ENCODE results near the gene PCDH9. TPM values are rescaled to one million over a fixed set of nuclear protein-coding genes. Genes with fewer than 3 reads are reported as not detected.

PCDH9 gene
- total RNA-seq, 3 donors from 2014 or later: 0.13 to 0.38 (median 0.13) TPM

DNA sequence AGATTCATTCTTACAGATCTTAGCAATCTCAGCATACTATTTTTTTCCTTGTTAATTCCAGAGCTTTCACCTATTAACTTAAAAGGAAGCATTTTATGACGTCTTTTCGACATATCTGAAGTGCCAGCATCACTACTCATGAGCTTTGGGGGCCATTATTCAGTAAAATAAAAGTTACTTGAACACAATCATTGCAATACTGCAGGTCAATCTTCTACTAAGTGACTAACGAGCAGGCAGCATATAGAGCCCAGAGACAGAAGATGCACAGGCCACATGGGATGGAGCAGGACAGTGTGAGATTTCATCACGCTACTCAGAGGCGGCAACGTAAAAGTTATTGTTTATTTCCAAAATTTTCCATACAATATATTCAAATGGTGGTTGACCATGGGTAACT is 382.6 kb downstream of the PCDH9 start:
- Mint-ChIP-seq H3K4me3 (no peak overlapping the region), H3K36me3 (ENCODE audit: insufficient read depth) (no peaks in the 10 kb centered on the region), H3K9me3 (peaks cover 17% of the 10 kb centered on the region), H3K27me3 (ENCODE audit: low read depth) (no peaks in the 10 kb centered on the region), H3K4me1 (ENCODE audit: low read depth) (no peaks in the 10 kb centered on the region)
- no peak for ATAC-seq
- no peak for DNase-seq

DNA sequence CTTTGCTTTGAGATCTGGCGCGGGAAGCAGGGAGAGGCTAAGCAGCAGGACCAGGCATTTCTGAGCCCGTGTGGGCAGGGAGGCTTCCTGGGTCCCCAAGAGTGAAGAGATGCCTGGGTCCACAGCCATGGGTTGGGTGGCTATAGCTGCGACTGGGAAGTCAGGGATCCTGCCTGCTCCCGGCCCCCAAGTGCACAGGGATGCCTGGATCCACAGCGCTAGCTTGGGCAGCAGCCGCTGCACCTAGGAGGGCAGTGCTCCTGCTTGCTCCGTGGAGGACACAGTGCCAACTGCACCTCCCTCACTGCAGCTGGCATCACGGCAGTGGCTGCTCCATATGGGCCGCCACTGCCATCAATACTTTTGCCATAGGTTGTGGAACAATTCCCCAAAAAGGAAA is 384.7 kb downstream of the PCDH9 start:
- Mint-ChIP-seq H3K9me3 (peaks cover 10% of the 10 kb centered on the region), H3K27me3 (ENCODE audit: low read depth) (no peaks in the 10 kb centered on the region), H3K4me3 (no peak overlapping the region), H3K36me3 (ENCODE audit: insufficient read depth) (no peaks in the 10 kb centered on the region), H3K4me1 (ENCODE audit: low read depth) (no peaks in the 10 kb centered on the region)
- DNase-seq (no peak), ATAC-seq (no peak)

DNA sequence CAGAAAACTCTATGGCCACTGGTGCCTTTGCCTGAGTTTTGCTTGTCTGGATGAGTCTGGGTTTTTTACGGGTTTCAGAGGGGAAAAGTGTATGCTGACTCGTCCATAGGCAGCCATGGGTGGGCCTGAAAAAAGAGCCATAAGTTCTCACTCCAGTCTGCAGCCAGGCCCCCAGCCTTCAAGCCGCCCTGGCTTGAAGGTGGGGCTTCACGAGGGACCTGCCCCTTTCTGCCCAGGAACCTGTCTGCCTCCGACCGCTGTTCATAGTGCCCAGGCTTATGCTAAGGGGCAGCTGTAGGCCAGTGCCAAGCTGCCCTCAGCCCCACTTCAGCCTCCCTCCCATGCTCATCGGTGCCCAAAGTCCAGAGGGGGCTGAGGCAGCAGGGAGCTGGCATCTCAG is 385.2 kb downstream of the PCDH9 start:
- Mint-ChIP-seq H3K36me3 (ENCODE audit: insufficient read depth) (no peaks in the 10 kb centered on the region), H3K9me3 (peaks cover 11% of the 10 kb centered on the region), H3K27me3 (ENCODE audit: low read depth) (no peaks in the 10 kb centered on the region)

DNA sequence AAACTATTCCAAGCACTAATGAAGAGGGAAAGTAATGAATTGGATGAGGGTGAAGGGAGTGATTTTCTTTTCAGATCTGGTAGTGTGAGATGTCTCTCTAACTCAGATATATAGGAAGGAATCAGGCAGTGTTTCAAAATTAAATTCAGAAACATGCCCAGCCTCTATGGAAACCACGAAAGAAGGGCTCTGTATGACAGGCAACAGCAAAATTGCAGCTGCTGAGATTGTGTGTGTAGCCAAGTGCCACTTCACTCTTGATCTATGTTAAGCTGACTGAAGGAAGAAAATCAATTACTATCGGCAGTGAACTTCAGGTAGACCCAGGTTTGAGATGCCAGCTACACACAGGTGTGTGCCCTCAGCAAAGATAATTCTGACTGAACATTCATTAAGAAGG is 387.4 kb downstream of the PCDH9 start:
- H3K4me1 Mint-ChIP-seq (ENCODE audit: low read depth): no peaks in the 10 kb centered on the region
- ATAC-seq: no peak
- no peaks in the 10 kb centered on the region for H3K27me3 Mint-ChIP-seq (ENCODE audit: low read depth)
- no peak overlapping the region for H3K4me3 Mint-ChIP-seq
- H3K36me3 Mint-ChIP-seq (ENCODE audit: insufficient read depth): no peaks in the 10 kb centered on the region
- peaks cover 14% of the 10 kb centered on the region for H3K9me3 Mint-ChIP-seq
- no peak for DNase-seq

More for the DNA sequence above, 385.2 kb downstream of the PCDH9 start:
- no peak for DNase-seq
- no peak overlapping the region for H3K4me3 Mint-ChIP-seq
- no peak for ATAC-seq
- H3K4me1 Mint-ChIP-seq (ENCODE audit: low read depth): no peaks in the 10 kb centered on the region

- ATAC-seq: no peak
- DNase-seq: no peak
- Mint-ChIP-seq H3K4me3 (no peak overlapping the region), H3K4me1 (ENCODE audit: low read depth) (no peaks in the 10 kb centered on the region), H3K36me3 (ENCODE audit: insufficient read depth) (no peaks in the 10 kb centered on the region), H3K9me3 (peaks cover 14% of the 10 kb centered on the region), H3K27me3 (ENCODE audit: low read depth) (no peaks in the 10 kb centered on the region)
Measured at GRCh38 chr13:66840621-66841020, 389.5 kb downstream of the PCDH9 start.

DNA sequence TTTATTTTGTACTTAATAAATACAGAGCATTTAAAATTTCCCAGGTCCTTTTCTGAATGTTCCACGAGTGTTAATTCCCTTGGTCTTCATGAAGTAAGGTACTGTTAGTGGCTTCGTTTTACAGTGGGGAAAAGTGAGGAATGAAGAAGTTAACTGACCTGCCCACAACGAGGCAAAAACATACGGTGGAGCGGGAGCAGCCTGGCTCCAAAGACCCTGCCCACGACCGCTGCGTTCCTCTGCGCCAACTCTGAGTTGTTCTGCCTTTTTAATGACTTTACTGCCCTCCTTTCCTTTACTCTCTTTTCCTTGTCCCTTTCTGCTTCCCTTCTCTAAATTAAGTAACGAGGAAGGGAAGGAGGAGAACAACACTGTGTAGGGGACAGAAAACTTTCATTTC is 392.9 kb downstream of the PCDH9 start:
- Mint-ChIP-seq H3K36me3 (ENCODE audit: insufficient read depth) (no peaks in the 10 kb centered on the region), H3K4me1 (ENCODE audit: low read depth) (no peaks in the 10 kb centered on the region), H3K27me3 (ENCODE audit: low read depth) (no peaks in the 10 kb centered on the region), H3K9me3 (peaks cover 9% of the 10 kb centered on the region), H3K4me3 (no peak overlapping the region)
- ATAC-seq (no peak), DNase-seq (no peak)

DNA sequence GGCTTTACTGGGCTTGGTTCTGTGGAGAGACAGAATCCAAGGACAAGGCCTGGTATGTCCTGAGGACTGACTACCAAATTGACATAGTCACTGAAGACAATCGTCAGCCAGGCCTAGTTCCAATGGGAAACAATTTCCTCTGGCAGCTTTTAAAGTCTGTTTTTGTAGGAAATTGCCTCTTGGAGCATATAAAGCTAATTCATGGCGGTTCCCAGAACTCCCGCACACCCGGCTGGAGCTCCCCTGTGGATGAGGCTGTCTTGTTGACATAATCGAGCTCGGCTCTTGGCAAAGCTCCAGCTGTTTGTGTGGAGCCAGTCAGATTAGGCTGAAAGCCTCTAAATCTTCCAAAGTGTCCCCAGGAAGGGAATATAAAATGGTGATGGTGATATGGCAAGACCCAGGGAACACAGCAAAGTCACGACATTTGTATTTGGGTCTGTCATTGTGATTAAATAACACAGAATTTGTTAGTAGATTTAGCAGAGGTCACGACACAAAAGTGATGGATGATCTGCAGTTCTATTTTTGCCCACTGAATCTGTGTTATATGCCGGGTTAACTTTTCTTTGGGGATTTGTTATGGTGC is 395.0 kb downstream of the PCDH9 start:
- ATAC-seq (no peak), DNase-seq (no peak)
- Mint-ChIP-seq H3K4me1 (ENCODE audit: low read depth) (no peaks in the 10 kb centered on the region), H3K4me3 (no peak overlapping the region), H3K27me3 (ENCODE audit: low read depth) (no peaks in the 10 kb centered on the region), H3K9me3 (peaks cover 9% of the 10 kb centered on the region), H3K36me3 (ENCODE audit: insufficient read depth) (no peaks in the 10 kb centered on the region)

DNA sequence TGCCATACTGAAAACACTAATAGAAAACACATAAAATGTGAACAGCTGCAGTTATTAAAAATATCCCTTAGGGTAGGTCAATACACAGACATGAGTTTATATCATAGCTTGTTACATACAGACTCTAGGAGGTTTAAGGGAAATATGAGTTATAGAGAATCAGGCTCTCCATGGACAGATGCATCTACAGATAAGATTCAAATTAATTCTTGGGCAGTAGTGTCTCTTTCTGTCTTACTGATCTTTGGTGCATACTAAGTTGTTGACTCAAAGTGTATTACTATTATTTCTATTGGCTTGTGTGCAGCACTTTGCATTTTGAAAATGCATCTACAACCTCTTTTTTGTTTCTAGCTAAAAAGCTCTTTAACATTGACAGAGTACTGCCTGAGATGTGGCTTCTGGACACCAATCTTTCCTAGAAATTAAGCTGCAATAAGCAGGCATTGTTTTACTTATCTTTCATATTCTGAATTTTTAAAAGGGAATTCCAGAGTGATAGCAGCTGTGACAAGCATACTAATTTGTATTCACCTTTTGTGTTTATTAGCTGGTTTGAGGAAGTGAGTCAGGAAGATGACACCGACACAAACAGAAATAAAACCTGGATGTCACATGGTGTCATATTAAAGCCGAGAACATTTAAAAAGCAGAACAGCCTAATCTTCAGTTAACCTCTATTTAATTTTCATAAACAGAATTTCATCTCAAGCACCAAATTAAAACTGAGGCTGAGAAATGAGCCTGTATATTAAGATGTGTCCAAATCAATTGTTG is 399.0 kb downstream of the PCDH9 start:
- Mint-ChIP-seq H3K9me3 (no peaks in the 10 kb centered on the region), H3K36me3 (ENCODE audit: insufficient read depth) (no peaks in the 10 kb centered on the region), H3K27me3 (ENCODE audit: low read depth) (no peaks in the 10 kb centered on the region), H3K4me3 (no peak overlapping the region), H3K4me1 (ENCODE audit: low read depth) (no peaks in the 10 kb centered on the region)
- DNase-seq (no peak), ATAC-seq (no peak)

GRCh38 chr13:66829803-66830202 is 400.3 kb downstream of the PCDH9 start:
- no peaks in the 10 kb centered on the region for H3K4me1 Mint-ChIP-seq (ENCODE audit: low read depth)

DNA sequence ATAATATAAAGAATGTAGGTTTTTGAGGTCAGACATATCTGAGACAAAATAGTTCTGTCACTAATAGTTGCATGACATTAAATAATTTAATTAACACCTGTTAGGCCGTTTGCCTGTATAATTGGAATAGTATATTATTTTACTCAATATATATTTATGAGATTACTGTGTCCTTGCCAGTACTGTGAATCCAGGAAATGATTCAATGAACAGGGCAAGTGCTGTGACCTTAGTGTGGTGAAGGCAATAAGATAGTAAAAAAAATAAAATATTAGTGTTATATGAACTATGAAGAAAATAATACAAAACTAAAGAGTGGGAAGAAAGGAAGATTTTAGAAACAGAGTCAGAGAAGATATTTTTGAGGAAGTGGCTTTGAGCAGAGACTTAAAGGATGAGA is 403.7 kb downstream of the PCDH9 start:
- no peak for ATAC-seq
- DNase-seq: no peak
- Mint-ChIP-seq H3K27me3 (ENCODE audit: low read depth) (no peaks in the 10 kb centered on the region), H3K36me3 (ENCODE audit: insufficient read depth) (no peaks in the 10 kb centered on the region), H3K4me3 (no peak overlapping the region), H3K9me3 (no peaks in the 10 kb centered on the region), H3K4me1 (ENCODE audit: low read depth) (no peaks in the 10 kb centered on the region)

More at GRCh38 chr13:66829803-66830202, 400.3 kb downstream of the PCDH9 start:
- Mint-ChIP-seq H3K4me3 (no peak overlapping the region), H3K36me3 (ENCODE audit: insufficient read depth) (no peaks in the 10 kb centered on the region), H3K9me3 (no peaks in the 10 kb centered on the region), H3K27me3 (ENCODE audit: low read depth) (no peaks in the 10 kb centered on the region)
- no peak for ATAC-seq
- no peak for DNase-seq

DNA sequence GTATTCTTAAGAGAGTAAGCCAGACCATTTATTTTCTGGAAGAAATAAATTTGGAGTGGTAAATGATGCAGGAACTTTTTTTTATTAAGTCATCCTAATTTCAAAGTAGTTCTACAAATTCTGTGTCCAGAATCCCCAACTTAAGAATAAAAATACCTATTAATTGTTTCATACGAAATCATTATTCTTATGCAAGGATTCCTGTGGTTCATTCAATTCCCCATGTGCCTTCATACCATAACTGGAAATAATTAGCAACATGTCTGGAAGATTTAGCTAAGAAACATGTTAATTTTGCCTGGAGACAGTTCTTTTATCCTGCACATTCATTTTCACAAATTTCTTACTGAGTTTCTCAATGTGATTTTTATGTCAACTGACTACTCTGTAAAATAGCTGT is 408.6 kb downstream of the PCDH9 start:
- Mint-ChIP-seq H3K4me3 (no peak overlapping the region), H3K27me3 (ENCODE audit: low read depth) (no peaks in the 10 kb centered on the region), H3K9me3 (no peaks in the 10 kb centered on the region), H3K36me3 (ENCODE audit: insufficient read depth) (no peaks in the 10 kb centered on the region), H3K4me1 (ENCODE audit: low read depth) (no peaks in the 10 kb centered on the region)
- no peak for DNase-seq
- ATAC-seq: no peak

- Mint-ChIP-seq H3K4me1 (ENCODE audit: low read depth) (no peaks in the 10 kb centered on the region), H3K27me3 (ENCODE audit: low read depth) (no peaks in the 10 kb centered on the region), H3K4me3 (no peak overlapping the region), H3K9me3 (peaks cover 4% of the 10 kb centered on the region), H3K36me3 (ENCODE audit: insufficient read depth) (no peaks in the 10 kb centered on the region)
- DNase-seq (no peak), ATAC-seq (no peak)
Measured at GRCh38 chr13:66811455-66811854, 418.7 kb downstream of the PCDH9 start.

GRCh38 chr13:66809485-66809884 is 420.7 kb downstream of the PCDH9 start:
- no peaks in the 10 kb centered on the region for H3K27me3 Mint-ChIP-seq (ENCODE audit: low read depth)
- DNase-seq: no peak
- no peaks in the 10 kb centered on the region for H3K36me3 Mint-ChIP-seq (ENCODE audit: insufficient read depth)

GRCh38 chr13:66807251-66807650 is 422.9 kb downstream of the PCDH9 start:
- Mint-ChIP-seq H3K9me3 (no peaks in the 10 kb centered on the region), H3K27me3 (ENCODE audit: low read depth) (no peaks in the 10 kb centered on the region), H3K4me1 (ENCODE audit: low read depth) (no peaks in the 10 kb centered on the region), H3K4me3 (no peak overlapping the region), H3K36me3 (ENCODE audit: insufficient read depth) (no peaks in the 10 kb centered on the region)
- ATAC-seq (no peak), DNase-seq (no peak)

More at GRCh38 chr13:66809485-66809884, 420.7 kb downstream of the PCDH9 start:
- no peak overlapping the region for H3K4me3 Mint-ChIP-seq
- H3K9me3 Mint-ChIP-seq: peaks cover 4% of the 10 kb centered on the region
- no peaks in the 10 kb centered on the region for H3K4me1 Mint-ChIP-seq (ENCODE audit: low read depth)
- no peak for ATAC-seq

- H3K27me3 Mint-ChIP-seq (ENCODE audit: low read depth): no peaks in the 10 kb centered on the region
- no peak for DNase-seq
- no peak overlapping the region for H3K4me3 Mint-ChIP-seq
- no peaks in the 10 kb centered on the region for H3K9me3 Mint-ChIP-seq
- no peaks in the 10 kb centered on the region for H3K36me3 Mint-ChIP-seq (ENCODE audit: insufficient read depth)
- no peak for ATAC-seq
- H3K4me1 Mint-ChIP-seq (ENCODE audit: low read depth): no peaks in the 10 kb centered on the region
Measured at GRCh38 chr13:66805657-66806056, 424.5 kb downstream of the PCDH9 start.
